ENCODE results near the gene RAB11B.
A peak's percentile ranks its signal among the peaks of the same experiment; 100 is the strongest.

Gene RAB11B

DNA sequence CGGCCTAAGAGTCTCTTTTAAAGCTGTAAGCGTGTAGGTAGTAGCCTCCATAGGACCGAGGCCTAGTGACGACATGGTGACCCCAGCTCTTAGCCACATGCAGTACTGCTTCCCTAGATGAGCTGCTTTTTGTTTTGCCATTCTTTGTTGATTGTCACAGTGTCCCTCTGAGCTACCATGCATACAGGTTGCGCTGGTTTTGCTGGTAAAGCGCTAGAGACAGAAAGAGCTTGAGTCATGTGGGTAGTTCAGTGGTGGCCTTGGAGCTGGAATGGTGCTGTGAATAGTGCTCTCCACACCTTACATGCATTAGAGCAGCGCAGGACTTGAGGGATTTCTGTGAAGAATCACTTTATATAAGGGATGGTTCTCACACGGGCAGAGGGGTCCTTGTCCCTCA, 59.7 kb downstream of the RAB11B start:
- H3K9me3 ChIP-seq (ENCODE audit: insufficient read depth, low read length, severe bottlenecking): no peaks in the 10 kb centered on the region
- H3K9ac ChIP-seq (ENCODE audit: low read depth, low read length): 0 out of 2 replicates have a peak overlapping the region, but pooled peaks have one; percentile 12
- H3K4me1 ChIP-seq (ENCODE audit: insufficient read depth, low read length): peaks cover 49% of the 10 kb centered on the region
- peaks cover 99% of the 10 kb centered on the region for H3K79me2 ChIP-seq (ENCODE audit: insufficient read depth, low read length)
- TF ChIP-seq, protein P1, sequence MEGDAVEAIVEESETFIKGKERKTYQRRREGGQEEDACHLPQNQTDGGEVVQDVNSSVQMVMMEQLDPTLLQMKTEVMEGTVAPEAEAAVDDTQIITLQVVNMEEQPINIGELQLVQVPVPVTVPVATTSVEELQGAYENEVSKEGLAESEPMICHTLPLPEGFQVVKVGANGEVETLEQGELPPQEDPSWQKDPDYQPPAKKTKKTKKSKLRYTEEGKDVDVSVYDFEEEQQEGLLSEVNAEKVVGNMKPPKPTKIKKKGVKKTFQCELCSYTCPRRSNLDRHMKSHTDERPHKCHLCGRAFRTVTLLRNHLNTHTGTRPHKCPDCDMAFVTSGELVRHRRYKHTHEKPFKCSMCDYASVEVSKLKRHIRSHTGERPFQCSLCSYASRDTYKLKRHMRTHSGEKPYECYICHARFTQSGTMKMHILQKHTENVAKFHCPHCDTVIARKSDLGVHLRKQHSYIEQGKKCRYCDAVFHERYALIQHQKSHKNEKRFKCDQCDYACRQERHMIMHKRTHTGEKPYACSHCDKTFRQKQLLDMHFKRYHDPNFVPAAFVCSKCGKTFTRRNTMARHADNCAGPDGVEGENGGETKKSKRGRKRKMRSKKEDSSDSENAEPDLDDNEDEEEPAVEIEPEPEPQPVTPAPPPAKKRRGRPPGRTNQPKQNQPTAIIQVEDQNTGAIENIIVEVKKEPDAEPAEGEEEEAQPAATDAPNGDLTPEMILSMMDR (IDR thresholded peaks at IDR 0.05; ENCODE audit: borderline replicate concordance, extremely low read depth, low read length, poor library complexity, severe bottlenecking): no peak
- TF ChIP-seq EZH2 (IDR thresholded peaks at IDR 0.05; ENCODE audit: borderline replicate concordance, low read depth, low read length, severe bottlenecking): no peak
- no peak for ATAC-seq (ENCODE audit: insufficient read depth, low read depth)
- H3K27me3 ChIP-seq (ENCODE audit: insufficient read depth, low read length, poor library complexity): no peaks in the 10 kb centered on the region
- H4K20me1 ChIP-seq (ENCODE audit: insufficient read depth, low read length): peaks cover 89% of the 10 kb centered on the region
- H2AFZ ChIP-seq (ENCODE audit: low read depth, low read length): no peak overlapping the region
- no peak overlapping the region for H3K4me3 ChIP-seq (ENCODE audit: low read depth in 1 of 2, low read length in 2 of 2)
- no peak for DNase-seq
- peak overlapping the region; percentile 32; the same call in 1 of the 2 replicates for H3K4me2 ChIP-seq (ENCODE audit: insufficient read depth, low read length)
- H3K36me3 ChIP-seq (ENCODE audit: insufficient read depth, low read length): peaks cover 81% of the 10 kb centered on the region
- no peak overlapping the region for H3K27ac ChIP-seq (ENCODE audit: low read length)

DNA sequence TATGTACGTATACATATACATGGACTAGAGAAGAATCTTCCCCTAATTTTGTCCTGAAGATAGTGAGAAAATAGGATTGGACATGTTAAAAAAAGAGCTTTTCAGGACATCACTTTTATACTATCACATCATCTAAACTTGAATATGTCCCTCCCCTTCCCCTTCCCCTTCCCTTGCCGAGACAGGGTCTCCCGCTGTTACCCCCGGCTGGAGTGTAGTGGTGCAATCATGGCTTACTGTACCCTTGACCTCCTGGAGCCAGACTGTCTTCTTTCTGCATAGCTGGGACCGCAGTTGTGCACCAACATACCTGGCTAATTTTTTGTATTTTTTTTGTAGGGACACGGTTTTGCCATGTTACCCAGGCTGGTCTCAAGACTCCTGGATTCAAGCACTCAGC, 61.2 kb downstream of the RAB11B start:
- ATAC-seq (ENCODE audit: insufficient read depth, low read depth): no peak
- TF ChIP-seq EZH2 (IDR thresholded peaks at IDR 0.05; ENCODE audit: borderline replicate concordance, low read depth, low read length, severe bottlenecking): no peak
- TF ChIP-seq, protein P1 (IDR thresholded peaks at IDR 0.05; ENCODE audit: borderline replicate concordance, extremely low read depth, low read length, poor library complexity, severe bottlenecking): no peak
- Histone ChIP-seq H3K4me3 (ENCODE audit: low read depth in 1 of 2, low read length in 2 of 2) (no peak overlapping the region), H3K36me3 (ENCODE audit: insufficient read depth, low read length) (peaks cover 84% of the 10 kb centered on the region), H3K79me2 (ENCODE audit: insufficient read depth, low read length) (peaks cover 99% of the 10 kb centered on the region), H2AFZ (ENCODE audit: low read depth, low read length) (no peak overlapping the region), H4K20me1 (ENCODE audit: insufficient read depth, low read length) (peaks cover 91% of the 10 kb centered on the region), H3K4me2 (ENCODE audit: insufficient read depth, low read length) (peak overlapping the region; percentile 10; the same call in 1 of the 2 replicates), H3K4me1 (ENCODE audit: insufficient read depth, low read length) (peaks cover 42% of the 10 kb centered on the region), H3K9me3 (ENCODE audit: insufficient read depth, low read length, severe bottlenecking) (no peaks in the 10 kb centered on the region), H3K27me3 (ENCODE audit: insufficient read depth, low read length, poor library complexity) (no peaks in the 10 kb centered on the region), H3K9ac (ENCODE audit: low read depth, low read length) (no peak overlapping the region), H3K27ac (ENCODE audit: low read length) (no peak overlapping the region)
- DNase-seq: no peak

DNA sequence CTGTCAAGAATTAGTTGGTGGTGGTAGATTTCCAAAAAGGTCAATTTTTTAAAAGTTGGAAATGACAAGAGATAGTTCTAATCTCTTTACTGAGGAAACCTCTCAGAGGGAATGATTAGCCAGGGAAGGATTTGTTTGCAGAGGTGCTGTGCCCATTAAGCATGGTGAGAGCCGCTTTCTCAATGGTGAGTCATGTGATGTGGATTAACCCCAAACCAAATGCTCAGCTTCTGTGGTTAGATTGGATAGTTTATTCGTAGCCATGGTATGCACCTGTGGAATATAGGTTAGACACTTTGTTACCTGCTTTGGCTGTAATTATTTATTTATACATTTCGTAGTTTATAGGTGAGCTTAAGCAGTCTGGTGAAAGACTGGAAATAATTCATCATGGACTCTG, 61.7 kb downstream of the RAB11B start:
- Histone ChIP-seq H3K9ac (ENCODE audit: low read depth, low read length) (no peak overlapping the region), H3K27ac (ENCODE audit: low read length) (no peak overlapping the region), H4K20me1 (ENCODE audit: insufficient read depth, low read length) (peaks cover 91% of the 10 kb centered on the region), H2AFZ (ENCODE audit: low read depth, low read length) (no peak overlapping the region), H3K4me2 (ENCODE audit: insufficient read depth, low read length) (0 out of 2 replicates have a peak overlapping the region, but pooled peaks have one; percentile 10), H3K27me3 (ENCODE audit: insufficient read depth, low read length, poor library complexity) (no peaks in the 10 kb centered on the region), H3K4me1 (ENCODE audit: insufficient read depth, low read length) (peaks cover 37% of the 10 kb centered on the region), H3K79me2 (ENCODE audit: insufficient read depth, low read length) (peaks cover 99% of the 10 kb centered on the region), H3K4me3 (ENCODE audit: low read depth in 1 of 2, low read length in 2 of 2) (no peak overlapping the region), H3K9me3 (ENCODE audit: insufficient read depth, low read length, severe bottlenecking) (no peaks in the 10 kb centered on the region), H3K36me3 (ENCODE audit: insufficient read depth, low read length) (peaks cover 84% of the 10 kb centered on the region)
- ATAC-seq (ENCODE audit: insufficient read depth, low read depth): no peak
- TF ChIP-seq, protein P1 (IDR thresholded peaks at IDR 0.05; ENCODE audit: borderline replicate concordance, extremely low read depth, low read length, poor library complexity, severe bottlenecking): no peak
- TF ChIP-seq EZH2 (IDR thresholded peaks at IDR 0.05; ENCODE audit: borderline replicate concordance, low read depth, low read length, severe bottlenecking): no peak
- no peak for DNase-seq
